ENCODE results near the gene FGF4.
"Not testable (repeated sequence)": the region's sequence is repeated elsewhere in the genome, so short reads cannot be mapped to it uniquely, and the experiment has no call there.

GRCh38 chr11:69764918-69765317 is 10.2 kb downstream of the FGF4 start:
- TF ChIP-seq CTCF (conservative IDR thresholded peaks at IDR 0.05; ENCODE audit: low read length); EZH2phosphoT487 (IDR thresholded peaks at IDR 0.05; ENCODE audit: borderline replicate concordance, low read depth, low read length): not testable (repeated sequence)
